GM19467 (cell line): ENCODE measurements around the gene RBM4B.

Experiments
- ATAC-seq: cut with Tn5 transposase; IDR thresholded peaks from one replicate; pipeline ENCODE4 v1.9.1; 2021; ENCODE audit warnings: mild to moderate bottlenecking, moderate library complexity; ENCODE audit not compliant: unreplicated experiment

RBM4B gene

DNA sequence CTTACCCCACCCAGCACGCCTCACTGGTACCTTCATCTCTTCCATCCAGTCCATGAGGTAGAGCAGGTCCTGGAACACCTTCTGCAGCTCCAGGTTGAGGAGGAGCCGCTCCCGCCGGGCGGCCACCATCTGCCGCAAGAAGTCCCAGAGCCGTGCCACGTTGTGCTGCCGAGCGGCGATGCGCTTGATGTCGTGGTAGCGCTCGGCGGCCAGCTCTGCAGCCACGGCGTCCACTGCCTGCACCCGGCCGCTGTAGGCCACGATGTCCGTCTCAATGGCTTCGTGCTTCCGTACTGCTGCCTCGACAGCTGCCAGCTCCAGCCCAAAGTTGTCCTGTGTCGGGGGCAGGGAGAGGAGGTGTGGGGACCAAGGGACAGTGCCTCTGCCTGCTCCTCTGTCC, 29.8 kb upstream of the RBM4B start:
- ATAC-seq, result no peak

- ATAC-seq, result no peak
Observed at GRCh38 chr11:66706989-66707388, 29.3 kb upstream of the RBM4B start.

- no peak for ATAC-seq
Observed at GRCh38 chr11:66705587-66706335, 28.1 kb upstream of the RBM4B start.

DNA sequence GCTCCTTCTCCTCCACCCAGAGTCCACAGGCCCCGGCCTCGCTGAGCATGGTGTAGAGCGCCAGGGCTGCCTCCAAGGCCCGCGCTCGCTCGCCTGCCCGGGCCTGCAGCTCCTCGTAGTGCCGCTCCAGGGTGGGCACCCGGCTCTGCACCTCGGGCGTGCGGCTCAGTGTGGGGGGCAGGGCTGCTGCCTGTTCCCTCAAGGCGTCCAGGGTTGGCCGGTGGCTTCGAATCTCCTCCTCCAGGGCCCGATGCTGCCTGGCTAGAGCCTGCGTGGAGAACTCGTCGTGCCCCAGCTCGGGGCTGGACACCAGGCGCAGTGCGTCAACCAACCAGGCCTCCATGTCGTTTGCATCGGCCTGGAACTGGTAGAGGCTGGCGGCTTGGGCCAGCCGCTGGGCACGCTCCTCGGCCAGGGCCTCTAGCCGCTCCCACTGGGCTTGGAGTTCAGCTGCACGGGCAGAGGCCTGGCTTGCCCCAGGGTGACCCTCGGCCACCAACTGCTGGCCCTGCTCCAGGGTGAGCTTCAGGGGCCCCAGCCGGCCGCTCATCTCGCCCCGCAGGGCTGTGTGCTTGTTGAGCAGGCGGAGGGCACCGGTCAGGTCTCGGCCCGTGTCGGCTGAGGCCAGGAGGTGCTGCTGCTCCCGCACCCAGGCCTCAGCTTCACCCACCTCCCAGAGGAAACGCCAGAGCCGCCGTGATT, 27.1 kb upstream of the RBM4B start:
- ATAC-seq, result no peak

GRCh38 chr11:66701432-66702240, 23.9 kb upstream of the RBM4B start:
- ATAC-seq, result no peak

- no peak for ATAC-seq
Observed at GRCh38 chr11:66700742-66701141, 23.1 kb upstream of the RBM4B start.

- ATAC-seq, result no peak
Observed at GRCh38 chr11:66700337-66700736, 22.6 kb upstream of the RBM4B start.

DNA sequence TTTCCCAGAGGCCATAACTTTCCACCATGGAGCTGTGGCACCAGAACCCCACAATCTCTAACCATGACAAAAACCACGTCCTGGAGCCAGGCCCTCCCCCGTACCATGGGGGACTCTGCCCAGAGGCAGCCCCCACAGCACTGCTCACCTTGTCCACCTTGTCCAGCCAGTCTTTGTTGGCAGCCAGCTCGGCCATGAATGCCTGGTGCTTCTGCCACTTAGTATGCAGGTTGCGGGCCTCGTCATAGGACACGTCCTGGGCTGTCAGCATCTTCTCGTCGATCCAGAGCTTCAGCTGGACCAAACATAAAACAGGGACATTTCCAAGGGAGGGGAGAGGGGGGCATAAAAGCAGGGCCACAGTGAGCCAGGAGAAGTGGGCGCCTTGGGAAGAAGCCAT, 20.8 kb upstream of the RBM4B start:
- ATAC-seq, result no peak

GRCh38 chr11:66697988-66698387, 20.3 kb upstream of the RBM4B start:
- no peak for ATAC-seq

- ATAC-seq, result no peak
Observed at GRCh38 chr11:66696146-66696545, 18.5 kb upstream of the RBM4B start.

- ATAC-seq, result no peak
Observed at GRCh38 chr11:66694732-66695207, 17.1 kb upstream of the RBM4B start.

DNA sequence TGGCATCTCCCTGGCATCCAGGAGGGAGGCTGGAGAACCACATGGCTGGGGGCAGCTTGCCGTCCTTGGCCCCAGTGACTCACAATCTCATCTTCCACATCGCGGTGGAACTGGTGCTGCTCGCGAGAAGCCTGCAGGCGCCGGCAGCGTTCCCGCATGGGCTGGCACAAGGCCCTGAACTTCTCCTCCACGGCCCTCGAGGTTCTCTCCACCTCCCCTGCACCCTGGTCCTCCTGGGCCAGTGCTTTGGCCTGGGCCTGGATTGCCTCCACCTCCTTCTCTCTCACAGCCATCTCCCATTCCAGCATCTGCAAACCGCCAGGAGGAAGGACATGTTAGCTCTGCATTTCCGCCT, 16.3 kb upstream of the RBM4B start:
- no peak for ATAC-seq

- ATAC-seq, result no peak
Observed at GRCh38 chr11:66693356-66694055, 15.8 kb upstream of the RBM4B start.

GRCh38 chr11:66692871-66693331, 15.2 kb upstream of the RBM4B start:
- ATAC-seq, result no peak

GRCh38 chr11:66692446-66692845, 14.8 kb upstream of the RBM4B start:
- no peak for ATAC-seq

DNA sequence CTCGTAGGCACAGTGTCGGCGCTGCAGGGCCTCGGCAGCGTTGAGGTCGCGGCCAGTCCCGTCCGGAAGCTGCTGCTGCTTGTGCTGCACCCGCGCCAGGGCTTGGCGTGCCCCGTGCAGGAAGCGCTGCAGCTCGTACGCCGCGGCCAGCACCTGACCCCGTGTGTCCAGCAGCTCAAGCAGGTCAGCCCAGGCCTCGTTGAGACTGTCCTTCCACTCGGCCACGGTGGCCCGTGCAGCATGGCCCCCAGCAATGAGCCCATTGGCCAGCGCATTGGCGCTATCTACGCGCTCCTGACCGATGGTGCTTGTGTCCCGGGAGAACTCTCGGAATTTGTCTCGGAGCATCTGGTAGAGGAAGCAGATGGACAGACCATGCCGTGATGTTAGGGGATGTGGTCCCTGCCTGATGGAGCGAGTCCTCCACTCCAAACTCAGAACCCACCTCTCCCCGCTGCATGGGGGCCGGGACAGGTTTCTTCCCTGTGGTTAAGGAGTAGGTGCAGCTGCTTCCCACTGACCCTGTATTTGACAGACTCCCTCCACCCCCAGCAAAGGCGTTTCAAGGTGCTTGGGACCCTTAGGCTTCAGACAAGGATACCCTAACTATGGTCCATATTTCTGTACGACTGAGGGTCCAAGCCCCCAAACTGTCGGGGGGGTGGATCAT, 13.8 kb upstream of the RBM4B start:
- no peak for ATAC-seq

GRCh38 chr11:66689661-66690590, 12.2 kb upstream of the RBM4B start:
- no peak for ATAC-seq

- ATAC-seq, result no peak
Observed at GRCh38 chr11:66688561-66689534, 11.2 kb upstream of the RBM4B start.
